ENCODE measurements around the gene CAMK2D.

Gene CAMK2D

GRCh38 chr4:113785781-113786180 lies 24.2 kb upstream of the CAMK2D start:
- Histone ChIP-seq H2AK5ac (ENCODE audit: low read depth, low read length) (no peak overlapping the region), H4K91ac (ENCODE audit: low read depth, low read length, poor library complexity) (no peak overlapping the region), H3K79me1 (ENCODE audit: low read depth, low read length) (no peaks in the 10 kb centered on the region), H3K23ac (ENCODE audit: low read depth, low read length, poor library complexity) (no peak overlapping the region), H2BK5ac (ENCODE audit: low read length) (no peak overlapping the region), H3K4me1 (ENCODE audit: control insufficient read depth in 2 of 2, insufficient read depth in 1 of 2, low read depth in 1 of 2, low read length in 2 of 2) (no peaks in the 10 kb centered on the region), H3K9me3 (replicated peaks in 1 of 2; ENCODE audit: control insufficient read depth in 2 of 2, insufficient read depth in 1 of 2, low read depth in 1 of 2, low read length in 2 of 2) (no peaks in the 10 kb centered on the region), H2BK15ac (ENCODE audit: low read length) (no peak overlapping the region), H3K36me3 (replicated peaks in 1 of 2; ENCODE audit: control insufficient read depth in 2 of 2, insufficient read depth in 2 of 2, low read length in 2 of 2) (no peaks in the 10 kb centered on the region), H3K4me2 (ENCODE audit: insufficient read depth, low read length, poor library complexity, severe bottlenecking) (no peak overlapping the region), H2BK120ac (ENCODE audit: low read depth, low read length) (no peak overlapping the region), H3K27ac (replicated peaks; ENCODE audit: low read length) (no peak overlapping the region), H3K27me3 (ENCODE audit: control insufficient read depth in 3 of 3, insufficient read depth in 3 of 3, low read depth in 1 of 3, low read length in 3 of 3) (no peaks in the 10 kb centered on the region), H3K4ac (ENCODE audit: low read length) (no peak overlapping the region), H2AFZ (ENCODE audit: low read length) (no peak overlapping the region), H4K8ac (ENCODE audit: low read depth, low read length) (no peak overlapping the region), H2BK12ac (ENCODE audit: low read length) (no peak overlapping the region), H3K4me3 (ENCODE audit: low read length in 2 of 2) (no peak overlapping the region), H3K9ac (ENCODE audit: low read depth, low read length, poor library complexity) (no peak overlapping the region), H3K14ac (ENCODE audit: low read length) (no peak overlapping the region), H3K18ac (ENCODE audit: low read length) (no peak overlapping the region)
- no peak for DNase-seq (ENCODE audit: low spot score)
- WGBS, 2 donors (ENCODE audit: extremely low coverage in 2 of 2, insufficient read length in 2 of 2, insufficient replicate concordance in 1 of 2) = no CpG with 5 or more reads among the region's 2 CpGs

GRCh38 chr4:113784497-113785250 lies 23.1 kb upstream of the CAMK2D start:
- no peak overlapping the region for H2BK15ac ChIP-seq (ENCODE audit: low read length)
- H4K8ac ChIP-seq (ENCODE audit: low read depth, low read length) = no peak overlapping the region
- H3K4me3 ChIP-seq (ENCODE audit: low read length in 2 of 2) = no peak overlapping the region
- no peak overlapping the region for H2AFZ ChIP-seq (ENCODE audit: low read length)
- no peak overlapping the region for H3K14ac ChIP-seq (ENCODE audit: low read length)
- H3K9ac ChIP-seq (ENCODE audit: low read depth, low read length, poor library complexity) = no peak overlapping the region
- no peaks in the 10 kb centered on the region for H3K27me3 ChIP-seq (ENCODE audit: control insufficient read depth in 3 of 3, insufficient read depth in 3 of 3, low read depth in 1 of 3, low read length in 3 of 3)
- H3K9me3 ChIP-seq (replicated peaks in 1 of 2; ENCODE audit: control insufficient read depth in 2 of 2, insufficient read depth in 1 of 2, low read depth in 1 of 2, low read length in 2 of 2) = no peaks in the 10 kb centered on the region
- H3K18ac ChIP-seq (ENCODE audit: low read length) = no peak overlapping the region
- no peaks in the 10 kb centered on the region for H3K79me1 ChIP-seq (ENCODE audit: low read depth, low read length)
- no peak overlapping the region for H3K4ac ChIP-seq (ENCODE audit: low read length)
- WGBS, 2 donors (ENCODE audit: extremely low coverage in 2 of 2, insufficient read length in 2 of 2, insufficient replicate concordance in 1 of 2) = no CpG with 5 or more reads among the region's 2 CpGs
- H2AK5ac ChIP-seq (ENCODE audit: low read depth, low read length) = no peak overlapping the region
- no peaks in the 10 kb centered on the region for H3K36me3 ChIP-seq (replicated peaks in 1 of 2; ENCODE audit: control insufficient read depth in 2 of 2, insufficient read depth in 2 of 2, low read length in 2 of 2)
- no peak overlapping the region for H3K27ac ChIP-seq (replicated peaks; ENCODE audit: low read length)
- no peak for DNase-seq (ENCODE audit: low spot score)
- no peak overlapping the region for H3K4me2 ChIP-seq (ENCODE audit: insufficient read depth, low read length, poor library complexity, severe bottlenecking)
- no peak overlapping the region for H2BK12ac ChIP-seq (ENCODE audit: low read length)
- no peak overlapping the region for H2BK120ac ChIP-seq (ENCODE audit: low read depth, low read length)
- H4K91ac ChIP-seq (ENCODE audit: low read depth, low read length, poor library complexity) = no peak overlapping the region
- H3K23ac ChIP-seq (ENCODE audit: low read depth, low read length, poor library complexity) = no peak overlapping the region
- H3K4me1 ChIP-seq (ENCODE audit: control insufficient read depth in 2 of 2, insufficient read depth in 1 of 2, low read depth in 1 of 2, low read length in 2 of 2) = no peaks in the 10 kb centered on the region
- H2BK5ac ChIP-seq (ENCODE audit: low read length) = no peak overlapping the region

GRCh38 chr4:113783701-113784100 lies 22.2 kb upstream of the CAMK2D start:
- no peaks in the 10 kb centered on the region for H3K27me3 ChIP-seq (ENCODE audit: control insufficient read depth in 3 of 3, insufficient read depth in 3 of 3, low read depth in 1 of 3, low read length in 3 of 3)
- no peak overlapping the region for H4K8ac ChIP-seq (ENCODE audit: low read depth, low read length)
- H3K9ac ChIP-seq (ENCODE audit: low read depth, low read length, poor library complexity) = no peak overlapping the region
- no peak overlapping the region for H2BK15ac ChIP-seq (ENCODE audit: low read length)
- no peak overlapping the region for H3K23ac ChIP-seq (ENCODE audit: low read depth, low read length, poor library complexity)
- no peak overlapping the region for H3K27ac ChIP-seq (replicated peaks; ENCODE audit: low read length)
- no peak overlapping the region for H2BK5ac ChIP-seq (ENCODE audit: low read length)
- no peak overlapping the region for H4K91ac ChIP-seq (ENCODE audit: low read depth, low read length, poor library complexity)
- DNase-seq (ENCODE audit: low spot score) = no peak
- H3K36me3 ChIP-seq (replicated peaks in 1 of 2; ENCODE audit: control insufficient read depth in 2 of 2, insufficient read depth in 2 of 2, low read length in 2 of 2) = no peaks in the 10 kb centered on the region
- H2BK12ac ChIP-seq (ENCODE audit: low read length) = no peak overlapping the region
- H3K79me1 ChIP-seq (ENCODE audit: low read depth, low read length) = no peaks in the 10 kb centered on the region
- no peak overlapping the region for H3K4me3 ChIP-seq (ENCODE audit: low read length in 2 of 2)
- H3K4me1 ChIP-seq (ENCODE audit: control insufficient read depth in 2 of 2, insufficient read depth in 1 of 2, low read depth in 1 of 2, low read length in 2 of 2) = no peaks in the 10 kb centered on the region
- H3K9me3 ChIP-seq (replicated peaks in 1 of 2; ENCODE audit: control insufficient read depth in 2 of 2, insufficient read depth in 1 of 2, low read depth in 1 of 2, low read length in 2 of 2) = no peaks in the 10 kb centered on the region
- no peak overlapping the region for H2BK120ac ChIP-seq (ENCODE audit: low read depth, low read length)
- H3K4ac ChIP-seq (ENCODE audit: low read length) = no peak overlapping the region
- H3K18ac ChIP-seq (ENCODE audit: low read length) = no peak overlapping the region
- H3K4me2 ChIP-seq (ENCODE audit: insufficient read depth, low read length, poor library complexity, severe bottlenecking) = no peak overlapping the region
- WGBS, 2 donors (ENCODE audit: extremely low coverage in 2 of 2, insufficient read length in 2 of 2, insufficient replicate concordance in 1 of 2) = no CpG with 5 or more reads among the region's 6 CpGs
- H3K14ac ChIP-seq (ENCODE audit: low read length) = no peak overlapping the region
- H2AFZ ChIP-seq (ENCODE audit: low read length) = no peak overlapping the region
- H2AK5ac ChIP-seq (ENCODE audit: low read depth, low read length) = no peak overlapping the region

- DNase-seq (ENCODE audit: low spot score) = no peak
- Histone ChIP-seq H3K27me3 (ENCODE audit: control insufficient read depth in 3 of 3, insufficient read depth in 3 of 3, low read depth in 1 of 3, low read length in 3 of 3) (no peaks in the 10 kb centered on the region), H2BK15ac (ENCODE audit: low read length) (no peak overlapping the region), H4K8ac (ENCODE audit: low read depth, low read length) (no peak overlapping the region), H3K4ac (ENCODE audit: low read length) (no peak overlapping the region), H3K9ac (ENCODE audit: low read depth, low read length, poor library complexity) (no peak overlapping the region), H3K27ac (replicated peaks; ENCODE audit: low read length) (no peak overlapping the region), H2BK120ac (ENCODE audit: low read depth, low read length) (no peak overlapping the region), H2AFZ (ENCODE audit: low read length) (no peak overlapping the region), H3K36me3 (replicated peaks in 1 of 2; ENCODE audit: control insufficient read depth in 2 of 2, insufficient read depth in 2 of 2, low read length in 2 of 2) (no peaks in the 10 kb centered on the region), H3K79me1 (ENCODE audit: low read depth, low read length) (no peaks in the 10 kb centered on the region), H3K18ac (ENCODE audit: low read length) (no peak overlapping the region), H3K4me2 (ENCODE audit: insufficient read depth, low read length, poor library complexity, severe bottlenecking) (no peak overlapping the region), H3K4me1 (ENCODE audit: control insufficient read depth in 2 of 2, insufficient read depth in 1 of 2, low read depth in 1 of 2, low read length in 2 of 2) (no peaks in the 10 kb centered on the region), H3K4me3 (ENCODE audit: low read length in 2 of 2) (no peak overlapping the region), H3K14ac (ENCODE audit: low read length) (no peak overlapping the region), H2AK5ac (ENCODE audit: low read depth, low read length) (no peak overlapping the region), H3K9me3 (replicated peaks in 1 of 2; ENCODE audit: control insufficient read depth in 2 of 2, insufficient read depth in 1 of 2, low read depth in 1 of 2, low read length in 2 of 2) (no peaks in the 10 kb centered on the region), H2BK5ac (ENCODE audit: low read length) (no peak overlapping the region), H2BK12ac (ENCODE audit: low read length) (no peak overlapping the region), H3K23ac (ENCODE audit: low read depth, low read length, poor library complexity) (no peak overlapping the region), H4K91ac (ENCODE audit: low read depth, low read length, poor library complexity) (no peak overlapping the region)
- 100% methylated on average over 2 of the region's 2 CpGs; no CpG with 5 or more reads in 1 of the 2 donors for WGBS, 2 donors (ENCODE audit: extremely low coverage in 2 of 2, insufficient read length in 2 of 2, insufficient replicate concordance in 1 of 2)
These were observed 21.8 kb upstream of the CAMK2D start for GRCh38 chr4:113783289-113783688.
